MM.1S (cell line): ENCODE data around the gene G0S2.

Experiments used
- DNase-seq: peaks from one replicate; pipeline ENCODE4 v3.0.0-alpha.2; 2015
- H2AFZ ChIP-seq: fragments of 300-600 bp; sonication (generic); 2 replicates; pipeline ENCODE4 v1.6.0; 2016; ENCODE audit warnings: antibody characterized with exemption, low read length
- H3F3A ChIP-seq: fragments of 300-600 bp; sonication (generic); 2 replicates; pipeline ENCODE4 v1.6.1; 2016; ENCODE audit warnings: mild to moderate bottlenecking, antibody characterized with exemption, low read length, moderate library complexity, mixed read lengths; ENCODE audit not compliant: insufficient read depth
- H3K27ac ChIP-seq: fragments of 300-600 bp; sonication (generic); 2 replicates; pipeline ENCODE4 v1.5.1; 2016; ENCODE audit warnings: mild to moderate bottlenecking, low read length
- H3K27me3 ChIP-seq: fragments of 300-600 bp; sonication (generic); replicated peaks from 2 replicates; pipeline ENCODE4 v1.6.0; 2016; ENCODE audit warnings: low read length; ENCODE audit not compliant: insufficient read depth
- H3K36me3 ChIP-seq: fragments of 300-600 bp; sonication (generic); replicated peaks from 2 replicates; pipeline ENCODE4 v1.6.1; 2016; ENCODE audit warnings: mild to moderate bottlenecking, low read length, mixed read lengths; ENCODE audit not compliant: insufficient read depth
- H3K4me1 ChIP-seq: fragments of 300-600 bp; sonication (generic); 2 replicates; pipeline ENCODE4 v1.6.1; 2016; ENCODE audit warnings: low read length, mixed read lengths
- H3K4me2 ChIP-seq: fragments of 300-600 bp; sonication (generic); 2 replicates; pipeline ENCODE4 v1.6.0; 2016; ENCODE audit warnings: low read depth, low read length
- H3K4me3 ChIP-seq: fragments of 300-600 bp; sonication (generic); 2 replicates; pipeline ENCODE4 v1.5.1; 2016; ENCODE audit warnings: low read length, mixed read lengths
- H3K79me2 ChIP-seq: fragments of 300-600 bp; sonication (generic); 2 replicates; pipeline ENCODE4 v1.6.1; 2016; ENCODE audit warnings: mixed run types, low read length, mixed read lengths
- H3K9ac ChIP-seq: fragments of 300-600 bp; sonication (generic); 2 replicates; pipeline ENCODE4 v1.6.1; 2016; ENCODE audit warnings: low read length, mixed read lengths
- H3K9me2 ChIP-seq: fragments of 300-600 bp; sonication (generic); replicated peaks from 2 replicates; pipeline ENCODE4 v1.6.1; 2016; ENCODE audit warnings: mild to moderate bottlenecking, low read length, mixed read lengths; ENCODE audit not compliant: insufficient read depth
- H3K9me3 ChIP-seq: fragments of 300-600 bp; sonication (generic); replicated peaks from 2 replicates; pipeline ENCODE4 v1.6.1; 2016; ENCODE audit warnings: mild to moderate bottlenecking, low read length, mixed read lengths; ENCODE audit not compliant: insufficient read depth
- H4K20me1 ChIP-seq: fragments of 300-600 bp; sonication (generic); 2 replicates; pipeline ENCODE4 v1.6.1; 2016; ENCODE audit warnings: mild to moderate bottlenecking, low read length, moderate library complexity, mixed read lengths; ENCODE audit not compliant: insufficient read depth
- EZH2 ChIP-seq: fragments of 300-600 bp; sonication (generic); optimal IDR thresholded peaks from 2 replicates; pipeline ENCODE3; 2017; ENCODE audit warnings: low read depth, mild to moderate bottlenecking, antibody characterized with exemption, low read length, mixed read lengths
- EZH2phosphoT487 ChIP-seq: fragments of 300-600 bp; sonication (generic); IDR thresholded peaks from 2 replicates; pipeline ENCODE4 v1.6.1; 2018; ENCODE audit warnings: antibody characterized with exemption, low read length
- TF ChIP-seq, protein P1 (sequence below): fragments of 300-600 bp; sonication (generic); IDR thresholded peaks from 2 replicates; pipeline ENCODE4 v1.5.1; 2016; ENCODE audit warnings: antibody characterized with exemption, low read length, mixed read lengths

Gene G0S2

DNA sequence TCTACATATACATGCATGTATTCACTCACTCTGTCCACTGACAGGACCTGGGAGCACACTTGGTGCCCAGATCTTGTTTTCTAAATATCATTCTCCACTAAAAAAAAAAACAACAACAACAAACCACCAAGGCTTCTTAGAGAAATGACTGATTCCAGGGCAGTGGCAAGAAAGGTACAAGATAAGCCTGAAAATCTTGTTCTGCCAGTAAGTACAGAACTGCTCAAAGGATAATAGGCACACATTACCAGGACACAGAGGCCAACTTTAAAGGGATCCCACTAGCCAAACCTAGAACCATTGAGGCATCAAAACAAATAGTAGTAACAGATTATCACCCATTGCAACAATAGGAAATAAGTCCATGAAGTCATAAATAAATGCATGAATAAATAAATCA is 40.1 kb downstream of the G0S2 start:
- Histone ChIP-seq H2AFZ (no peak overlapping the region), H3K36me3 (no peaks in the 10 kb centered on the region), H3K9ac (no peak overlapping the region), H3K9me2 (no peaks in the 10 kb centered on the region), H3K9me3 (no peaks in the 10 kb centered on the region), H3K4me3 (no peak overlapping the region), H3F3A (no peaks in the 10 kb centered on the region), H3K4me2 (no peak overlapping the region), H3K27ac (no peak overlapping the region), H3K27me3 (no peaks in the 10 kb centered on the region), H3K79me2 (no peaks in the 10 kb centered on the region), H4K20me1 (no peaks in the 10 kb centered on the region), H3K4me1 (0 out of 2 replicates have a peak, but pooled peaks cover 8% of the 10 kb centered on the region)
- TF ChIP-seq EZH2 (no peak), EZH2phosphoT487 (no peak)
- TF ChIP-seq, protein P1, sequence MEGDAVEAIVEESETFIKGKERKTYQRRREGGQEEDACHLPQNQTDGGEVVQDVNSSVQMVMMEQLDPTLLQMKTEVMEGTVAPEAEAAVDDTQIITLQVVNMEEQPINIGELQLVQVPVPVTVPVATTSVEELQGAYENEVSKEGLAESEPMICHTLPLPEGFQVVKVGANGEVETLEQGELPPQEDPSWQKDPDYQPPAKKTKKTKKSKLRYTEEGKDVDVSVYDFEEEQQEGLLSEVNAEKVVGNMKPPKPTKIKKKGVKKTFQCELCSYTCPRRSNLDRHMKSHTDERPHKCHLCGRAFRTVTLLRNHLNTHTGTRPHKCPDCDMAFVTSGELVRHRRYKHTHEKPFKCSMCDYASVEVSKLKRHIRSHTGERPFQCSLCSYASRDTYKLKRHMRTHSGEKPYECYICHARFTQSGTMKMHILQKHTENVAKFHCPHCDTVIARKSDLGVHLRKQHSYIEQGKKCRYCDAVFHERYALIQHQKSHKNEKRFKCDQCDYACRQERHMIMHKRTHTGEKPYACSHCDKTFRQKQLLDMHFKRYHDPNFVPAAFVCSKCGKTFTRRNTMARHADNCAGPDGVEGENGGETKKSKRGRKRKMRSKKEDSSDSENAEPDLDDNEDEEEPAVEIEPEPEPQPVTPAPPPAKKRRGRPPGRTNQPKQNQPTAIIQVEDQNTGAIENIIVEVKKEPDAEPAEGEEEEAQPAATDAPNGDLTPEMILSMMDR = no peak
- no peak for DNase-seq

DNA sequence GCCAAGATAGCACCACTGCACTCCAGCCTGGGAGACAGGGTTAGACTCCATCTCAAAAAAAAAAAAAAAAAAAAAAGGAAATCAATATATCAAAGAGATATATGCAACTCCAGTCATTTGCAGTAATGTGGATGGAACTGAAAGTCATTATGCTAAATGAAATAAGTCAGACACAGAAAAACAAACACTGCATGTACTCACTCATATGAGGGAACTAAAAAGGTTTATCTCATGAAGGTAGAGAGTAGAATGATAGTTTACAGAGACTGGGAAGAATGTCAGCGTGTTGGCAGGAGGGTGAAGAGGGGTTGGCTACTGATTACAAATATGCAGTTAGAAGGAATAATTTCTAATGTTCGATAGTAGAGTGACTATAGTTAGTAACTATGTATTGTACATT is 42.6 kb downstream of the G0S2 start:
- Histone ChIP-seq H3K4me3 (no peak overlapping the region), H2AFZ (no peak overlapping the region)

DNA sequence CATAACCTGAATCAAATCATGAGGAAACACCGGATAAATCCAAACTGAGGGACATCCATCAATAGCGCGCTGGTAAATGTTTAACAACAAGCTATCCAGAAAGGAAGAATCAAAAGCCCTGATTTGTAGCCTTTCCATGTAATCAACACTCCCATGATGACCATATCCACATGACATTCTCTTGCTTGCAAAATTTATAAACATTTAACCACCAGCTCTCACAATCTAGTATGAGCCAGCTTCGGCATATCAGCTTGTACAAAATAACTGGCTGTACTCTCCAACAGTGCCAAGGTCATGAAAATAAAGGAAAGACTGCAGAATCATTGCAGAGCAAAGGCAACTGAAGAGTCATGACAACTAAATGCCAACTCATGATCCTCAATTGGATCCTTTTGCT is 45.1 kb downstream of the G0S2 start:
- DNase-seq = no peak
- no peaks in the 10 kb centered on the region for H3F3A ChIP-seq
- H4K20me1 ChIP-seq = no peaks in the 10 kb centered on the region
- no peak overlapping the region for H3K27ac ChIP-seq
- H3K27me3 ChIP-seq = no peaks in the 10 kb centered on the region
- no peak overlapping the region for H3K9ac ChIP-seq
- H3K4me1 ChIP-seq = 0 out of 2 replicates have a peak, but pooled peaks cover 6% of the 10 kb centered on the region
- no peaks in the 10 kb centered on the region for H3K9me3 ChIP-seq
- TF ChIP-seq EZH2 (no peak), EZH2phosphoT487 (no peak)
- TF ChIP-seq, protein P1 = no peak
- no peak overlapping the region for H2AFZ ChIP-seq
- no peaks in the 10 kb centered on the region for H3K9me2 ChIP-seq
- no peaks in the 10 kb centered on the region for H3K79me2 ChIP-seq
- H3K36me3 ChIP-seq = no peaks in the 10 kb centered on the region
- H3K4me3 ChIP-seq = no peak overlapping the region
- no peak overlapping the region for H3K4me2 ChIP-seq

More for the DNA sequence above, 42.6 kb downstream of the G0S2 start:
- Histone ChIP-seq H3K4me1 (0 out of 2 replicates have a peak, but pooled peaks cover 6% of the 10 kb centered on the region), H3K4me2 (no peak overlapping the region), H3F3A (no peaks in the 10 kb centered on the region), H3K36me3 (no peaks in the 10 kb centered on the region), H3K9me3 (no peaks in the 10 kb centered on the region), H4K20me1 (no peaks in the 10 kb centered on the region), H3K27ac (no peak overlapping the region), H3K79me2 (no peaks in the 10 kb centered on the region), H3K27me3 (no peaks in the 10 kb centered on the region), H3K9me2 (no peaks in the 10 kb centered on the region), H3K9ac (no peak overlapping the region)
- DNase-seq = no peak
- no peak for TF ChIP-seq EZH2phosphoT487
- TF ChIP-seq, protein P1 = no peak
- TF ChIP-seq EZH2 = no peak
